Lung (tissue), 12 donors: Measurements from ENCODE around the gene PEX1. TPM values are rescaled to one million over a fixed set of nuclear protein-coding genes. Genes with fewer than 3 reads are reported as not detected.
"Not testable (repeated sequence)": the region's sequence is repeated elsewhere in the genome, so short reads cannot be mapped to it uniquely, and the experiment has no call there.

Source experiments
- ATAC-seq: fragments of 200-7000 bp; cut with Tn5 transposase; one replicate; pipeline ENCODE4 v1.9.1; 2020; ENCODE audit warnings: moderate number of reproducible peaks; ENCODE audit not compliant: insufficient read depth, low FRiP score
- DNase-seq, 3 donors: peaks; one replicate each; pipeline ENCODE4 v3.0.0-alpha.2; 2013 to 2017
- H3K27ac ChIP-seq, 2 donors: one replicate each; pipeline ENCODE4 v1.5.1; 2013; ENCODE audit warnings: mild to moderate bottlenecking in 2 of 2, moderate library complexity in 2 of 2, control low read depth in 1 of 2, inconsistent platforms in 1 of 2, low read depth in 1 of 2, low read length in 1 of 2
- H3K27me3 ChIP-seq, 3 donors: one replicate each; pipeline ENCODE4 v1.5.1; 2013; ENCODE audit warnings: low read length in 2 of 3; ENCODE audit not compliant: control insufficient read depth in 3 of 3, insufficient read depth in 3 of 3
- H3K36me3 ChIP-seq, 4 donors: one replicate each; pipeline ENCODE4 v1.5.1; 2013; ENCODE audit warnings: low read length in 4 of 4, mild to moderate bottlenecking in 1 of 4, moderate library complexity in 1 of 4; ENCODE audit not compliant: control insufficient read depth in 4 of 4, insufficient read depth in 4 of 4
- H3K4me1 ChIP-seq, 5 donors: one replicate each; pipeline ENCODE4 v1.5.1; 2013; ENCODE audit warnings: low read length in 5 of 5, mild to moderate bottlenecking in 2 of 5, moderate library complexity in 1 of 5; ENCODE audit not compliant: control insufficient read depth in 5 of 5, insufficient read depth in 5 of 5
- H3K4me3 ChIP-seq: one replicate; pipeline ENCODE4 v1.5.1; 2013; ENCODE audit warnings: mild to moderate bottlenecking, control low read depth, moderate library complexity
- H3K9ac ChIP-seq, 2 donors: one replicate each; pipeline ENCODE4 v1.5.1; 2013; ENCODE audit warnings: low read length in 2 of 2, control low read depth in 1 of 2; ENCODE audit not compliant: insufficient read depth in 1 of 2
- H3K9me3 ChIP-seq, 4 donors: one replicate each; pipeline ENCODE4 v1.5.1; 2013; ENCODE audit warnings: low read length in 3 of 4, mild to moderate bottlenecking in 1 of 4, moderate library complexity in 1 of 4; ENCODE audit not compliant: control insufficient read depth in 4 of 4, insufficient read depth in 3 of 4
- WGBS, 2 donors: extraction: QIAGEN DNeasy Blood & Tissue Kit; methylation state at CpG; one replicate each; pipeline ENCODE4 v1.1.7; 2013; 5-methylcytosine and 5-hydroxymethylcytosine counted together
- polyA plus RNA-seq, 2 donors: library from polyadenylated mRNA; stranded (reverse); fragments of 200-250 nt; gene quantifications; one replicate each; pipeline ENCODE4 v1.2.1, GENCODE V29; 2013
- total RNA-seq, 2 donors: library from RNA; depleted of rRNA in 1 of 2; stranded (reverse); fragments of >200 nt in 1 of 2; gene quantifications; one replicate each; pipeline ENCODE4 v1.2.1, GENCODE V29; 2014 to 2021
- TF ChIP-seq, protein P1 (sequence below): IDR thresholded peaks from 2 replicates; pipeline ENCODE4 v1.5.1; 2012; ENCODE audit warnings: mild to moderate bottlenecking; ENCODE audit errors: control extremely low read depth, extremely low read depth
- donor health status: control.
- donor health status: control.
- donor health status: Bipolar disorder and iron deficiency.
- donor health status: healthy.
- donor health status: DM: yes; HTN: yes; CAD: no.

The PEX1 gene
- total and polyA plus RNA-seq, 4 donors, result 7.2 to 52.7 (median 13.8) TPM

DNA sequence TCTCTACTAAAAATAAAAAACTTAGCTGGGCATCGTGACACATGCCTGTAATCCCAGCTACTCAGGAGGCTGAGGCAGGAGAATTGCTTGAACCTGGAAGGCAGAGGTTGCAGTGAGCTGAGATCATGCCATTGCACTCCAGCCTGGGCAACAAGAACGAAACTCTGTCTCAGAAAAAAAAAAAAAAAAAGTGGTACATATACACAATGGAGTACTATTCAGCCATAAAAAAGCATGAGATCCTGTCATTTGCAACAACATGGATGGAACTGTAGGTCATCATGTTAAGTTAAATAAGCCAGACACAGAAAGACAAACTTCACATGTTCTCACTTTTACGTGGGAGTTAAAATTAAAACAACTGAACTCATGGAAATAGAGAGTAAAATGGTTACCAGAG is 15.2 kb upstream of the PEX1 start:
- not testable (repeated sequence) for H3K9ac ChIP-seq, H3K4me3 ChIP-seq, H3K4me1 ChIP-seq, DNase-seq, ATAC-seq, H3K27me3 ChIP-seq, H3K36me3 ChIP-seq, H3K27ac ChIP-seq, H3K9me3 ChIP-seq
- WGBS, 2 donors, result 92 to 93% methylated on average over 3 of the region's 3 CpGs

DNA sequence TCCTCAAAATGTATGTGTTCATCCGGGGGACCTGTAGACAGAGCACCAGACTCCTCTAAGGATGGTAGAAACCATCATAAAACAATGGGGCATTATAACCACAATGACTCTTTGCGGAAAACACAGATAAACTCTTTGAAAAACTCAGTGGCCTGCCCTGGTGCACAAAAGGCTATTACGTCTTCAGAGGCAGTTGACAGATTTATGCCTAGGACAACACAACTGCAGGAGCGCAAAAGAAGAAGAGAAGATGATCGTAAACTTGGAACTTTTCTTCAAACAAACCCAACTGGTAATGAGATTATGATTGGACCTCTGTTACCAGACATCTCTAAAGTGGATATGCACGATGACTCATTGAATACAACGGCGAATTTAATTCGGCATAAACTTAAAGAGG is 6.3 kb upstream of the PEX1 start:
- Histone ChIP-seq H3K4me3 (no peak overlapping the region), H3K4me1 (peaks cover 0 to 5% (median 0%) of the 10 kb centered on the region in 5 donors), H3K36me3 (peaks cover 25 to 45% (median 36%) of the 10 kb centered on the region in 4 donors), H3K9me3 (no peaks in the 10 kb centered on the region), H3K9ac (no peak overlapping the region), H3K27me3 (no peaks in the 10 kb centered on the region), H3K27ac (no peak overlapping the region)
- TF ChIP-seq, protein P1, sequence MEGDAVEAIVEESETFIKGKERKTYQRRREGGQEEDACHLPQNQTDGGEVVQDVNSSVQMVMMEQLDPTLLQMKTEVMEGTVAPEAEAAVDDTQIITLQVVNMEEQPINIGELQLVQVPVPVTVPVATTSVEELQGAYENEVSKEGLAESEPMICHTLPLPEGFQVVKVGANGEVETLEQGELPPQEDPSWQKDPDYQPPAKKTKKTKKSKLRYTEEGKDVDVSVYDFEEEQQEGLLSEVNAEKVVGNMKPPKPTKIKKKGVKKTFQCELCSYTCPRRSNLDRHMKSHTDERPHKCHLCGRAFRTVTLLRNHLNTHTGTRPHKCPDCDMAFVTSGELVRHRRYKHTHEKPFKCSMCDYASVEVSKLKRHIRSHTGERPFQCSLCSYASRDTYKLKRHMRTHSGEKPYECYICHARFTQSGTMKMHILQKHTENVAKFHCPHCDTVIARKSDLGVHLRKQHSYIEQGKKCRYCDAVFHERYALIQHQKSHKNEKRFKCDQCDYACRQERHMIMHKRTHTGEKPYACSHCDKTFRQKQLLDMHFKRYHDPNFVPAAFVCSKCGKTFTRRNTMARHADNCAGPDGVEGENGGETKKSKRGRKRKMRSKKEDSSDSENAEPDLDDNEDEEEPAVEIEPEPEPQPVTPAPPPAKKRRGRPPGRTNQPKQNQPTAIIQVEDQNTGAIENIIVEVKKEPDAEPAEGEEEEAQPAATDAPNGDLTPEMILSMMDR, result no peak
- ATAC-seq (no peak), DNase-seq (no peak)
- 96 to 98% methylated on average over 9 of the region's 9 CpGs for WGBS, 2 donors

DNA sequence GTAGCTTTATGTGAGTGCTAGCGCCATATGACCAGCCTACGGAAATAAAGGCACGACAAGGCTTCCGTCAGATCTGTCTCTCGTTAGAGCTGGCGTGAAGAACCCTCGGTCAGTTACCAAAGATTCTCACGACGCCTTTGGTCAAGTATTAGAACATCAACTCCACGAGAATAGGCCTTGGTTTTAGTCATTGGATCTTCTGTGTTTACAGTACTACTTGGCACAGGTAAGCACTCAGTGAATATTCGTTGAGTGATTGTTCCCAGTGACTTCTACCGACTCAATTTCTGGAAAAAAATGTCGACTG is 591 bp upstream of the PEX1 start:
- WGBS, 2 donors, result 0 to 1% methylated on average over 13 of the region's 13 CpGs
- H3K27ac ChIP-seq, result peak overlapping the region; percentile 58 to 97
- TF ChIP-seq, protein P1, result no peak
- DNase-seq (no peak), ATAC-seq (no peak)
- H3K9ac ChIP-seq, result peak overlapping the region; percentile 86 to 98
- peaks cover 12 to 24% (median 19%) of the 10 kb centered on the region in 4 donors for H3K36me3 ChIP-seq
- peaks cover 0 to 22% (median 3%) of the 10 kb centered on the region in 5 donors for H3K4me1 ChIP-seq
- H3K27me3 ChIP-seq, result no peaks in the 10 kb centered on the region
- no peaks in the 10 kb centered on the region for H3K9me3 ChIP-seq
- peak overlapping the region; percentile 98 for H3K4me3 ChIP-seq

DNA sequence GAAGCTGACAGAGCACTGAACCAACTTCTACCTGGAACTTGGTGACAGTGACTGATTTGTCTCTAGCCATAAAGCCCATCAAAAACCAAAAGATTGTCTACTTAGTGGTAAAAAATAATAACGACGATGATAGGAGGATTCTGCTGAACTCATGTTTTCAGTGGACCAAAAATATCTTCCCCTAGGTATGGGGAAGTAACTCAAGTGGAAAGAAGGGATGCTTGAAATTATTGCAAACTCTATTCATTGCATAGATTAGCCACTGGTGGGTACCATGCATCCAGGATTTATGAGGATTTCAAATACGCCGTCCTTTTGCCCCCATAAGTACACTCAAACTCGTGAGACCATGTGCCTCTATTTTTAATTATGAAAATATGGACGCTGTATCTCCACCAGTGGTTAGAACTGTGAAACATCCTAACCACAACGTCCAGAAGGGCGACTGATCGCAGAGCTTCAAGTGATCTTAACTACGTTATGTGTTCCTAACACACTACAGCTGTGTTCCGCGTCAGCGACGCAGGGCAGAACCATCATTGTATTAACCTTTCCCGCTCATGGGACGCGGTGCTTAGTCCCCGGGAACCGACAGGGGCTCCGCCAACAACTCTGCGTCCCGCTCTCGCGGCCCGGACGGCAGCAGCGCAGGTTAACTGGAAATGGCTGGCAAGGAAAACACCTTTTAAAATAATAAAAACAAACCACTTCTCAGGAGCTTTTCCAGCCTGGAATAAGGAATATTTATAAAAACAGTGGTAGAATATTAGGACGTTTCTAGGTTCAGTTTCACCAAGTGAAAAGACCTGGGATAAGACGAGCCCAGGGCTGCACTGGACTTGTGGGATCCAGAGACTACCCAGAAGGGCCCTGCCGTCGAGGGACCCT is 776 bp downstream of the PEX1 start:
- TF ChIP-seq, protein P1, result no peak
- peaks cover 0 to 22% (median 3%) of the 10 kb centered on the region in 5 donors for H3K4me1 ChIP-seq
- WGBS, 2 donors, result 0 to 1% methylated on average over 31 of the region's 31 CpGs
- H3K27ac ChIP-seq, result peak overlapping the region; percentile 84 to 89
- peak overlapping the region; percentile 65 to 88 for H3K9ac ChIP-seq
- peaks cover 7 to 12% (median 10%) of the 10 kb centered on the region in 4 donors for H3K36me3 ChIP-seq
- no peaks in the 10 kb centered on the region for H3K27me3 ChIP-seq
- no peaks in the 10 kb centered on the region for H3K9me3 ChIP-seq
- peak; percentile 22 for ATAC-seq
- peak; percentile 81 to 87 (median 85) for DNase-seq
- peak overlapping the region; percentile 96 for H3K4me3 ChIP-seq
